ENCODE data around the gene SEPTIN12.

DNA sequence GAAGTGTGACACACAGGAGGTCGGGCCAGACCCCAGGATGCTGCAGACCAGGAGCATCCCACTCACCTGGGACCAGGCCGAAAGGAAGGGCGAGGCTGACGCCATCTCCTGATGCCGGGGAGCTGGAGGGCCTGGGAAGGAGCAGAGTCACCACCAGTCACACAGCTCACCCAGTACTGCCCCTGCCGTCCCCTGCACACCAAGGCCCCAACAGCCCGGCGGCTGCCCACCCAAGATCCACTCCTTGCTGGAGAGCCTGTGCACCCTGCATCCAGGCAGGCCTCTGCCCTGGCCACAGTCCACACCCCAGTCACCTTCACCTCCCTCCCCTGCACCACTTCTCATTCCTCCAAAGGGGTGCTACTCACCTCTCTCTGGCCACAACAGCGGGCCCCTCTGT is 25.9 kb downstream of the SEPTIN12 start:
- TF ChIP-seq, protein P1, sequence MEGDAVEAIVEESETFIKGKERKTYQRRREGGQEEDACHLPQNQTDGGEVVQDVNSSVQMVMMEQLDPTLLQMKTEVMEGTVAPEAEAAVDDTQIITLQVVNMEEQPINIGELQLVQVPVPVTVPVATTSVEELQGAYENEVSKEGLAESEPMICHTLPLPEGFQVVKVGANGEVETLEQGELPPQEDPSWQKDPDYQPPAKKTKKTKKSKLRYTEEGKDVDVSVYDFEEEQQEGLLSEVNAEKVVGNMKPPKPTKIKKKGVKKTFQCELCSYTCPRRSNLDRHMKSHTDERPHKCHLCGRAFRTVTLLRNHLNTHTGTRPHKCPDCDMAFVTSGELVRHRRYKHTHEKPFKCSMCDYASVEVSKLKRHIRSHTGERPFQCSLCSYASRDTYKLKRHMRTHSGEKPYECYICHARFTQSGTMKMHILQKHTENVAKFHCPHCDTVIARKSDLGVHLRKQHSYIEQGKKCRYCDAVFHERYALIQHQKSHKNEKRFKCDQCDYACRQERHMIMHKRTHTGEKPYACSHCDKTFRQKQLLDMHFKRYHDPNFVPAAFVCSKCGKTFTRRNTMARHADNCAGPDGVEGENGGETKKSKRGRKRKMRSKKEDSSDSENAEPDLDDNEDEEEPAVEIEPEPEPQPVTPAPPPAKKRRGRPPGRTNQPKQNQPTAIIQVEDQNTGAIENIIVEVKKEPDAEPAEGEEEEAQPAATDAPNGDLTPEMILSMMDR (conservative IDR thresholded peaks at IDR 0.05; ENCODE audit: low read length) = no peak
- no peak for TF ChIP-seq EZH2phosphoT487 (IDR thresholded peaks at IDR 0.05; ENCODE audit: borderline replicate concordance)
